CMK (cell line): Measurements from ENCODE around the gene ZNF407.

Experiments used
- DNase-seq: peaks from one replicate; pipeline ENCODE4 v3.0.0-alpha.2; 2010; ENCODE audit warnings: low read depth

Gene ZNF407

GRCh38 chr18:74880706-74881278 is 283.1 kb downstream of the ZNF407 start:
- DNase-seq, result no peak

GRCh38 chr18:74892066-74892627 is 294.5 kb downstream of the ZNF407 start:
- no peak for DNase-seq

- DNase-seq, result no peak
Measured at GRCh38 chr18:74895686-74896085, 298.0 kb downstream of the ZNF407 start.

- no peak for DNase-seq
Measured at GRCh38 chr18:74896390-74896991, 298.8 kb downstream of the ZNF407 start.

GRCh38 chr18:74897971-74898657 is 300.4 kb downstream of the ZNF407 start:
- no peak for DNase-seq

- DNase-seq, result no peak
Measured at GRCh38 chr18:74898965-74899364, 301.3 kb downstream of the ZNF407 start.

- no peak for DNase-seq
Measured at GRCh38 chr18:74899554-74899953, 301.9 kb downstream of the ZNF407 start.

GRCh38 chr18:74901362-74902146 is 303.9 kb downstream of the ZNF407 start:
- no peak for DNase-seq

GRCh38 chr18:74902147-74902455 is 304.4 kb downstream of the ZNF407 start:
- DNase-seq, result no peak

- DNase-seq, result no peak
Measured at GRCh38 chr18:74905247-74905646, 307.6 kb downstream of the ZNF407 start.

- no peak for DNase-seq
Measured at GRCh38 chr18:74906184-74906583, 308.5 kb downstream of the ZNF407 start.

GRCh38 chr18:74914052-74914591 is 316.5 kb downstream of the ZNF407 start:
- DNase-seq, result no peak

- DNase-seq, result no peak
Measured at GRCh38 chr18:74914648-74915047, 317.0 kb downstream of the ZNF407 start.

GRCh38 chr18:74916773-74917393 is 319.2 kb downstream of the ZNF407 start:
- no peak for DNase-seq

- no peak for DNase-seq
Measured at GRCh38 chr18:74918276-74918790, 320.7 kb downstream of the ZNF407 start.

GRCh38 chr18:74921057-74921820 is 323.6 kb downstream of the ZNF407 start:
- no peak for DNase-seq

GRCh38 chr18:74926051-74926450 is 328.4 kb downstream of the ZNF407 start:
- DNase-seq, result no peak

- DNase-seq, result no peak
Measured at GRCh38 chr18:74928194-74928968, 330.7 kb downstream of the ZNF407 start.

- no peak for DNase-seq
Measured at GRCh38 chr18:74929110-74929509, 331.4 kb downstream of the ZNF407 start.

GRCh38 chr18:74930616-74931015 is 332.9 kb downstream of the ZNF407 start:
- DNase-seq, result no peak
